ENCODE measurements around the gene RTKN. TPM values are rescaled to one million over a fixed set of nuclear protein-coding genes. Genes with fewer than 3 reads are reported as not detected.

The RTKN gene
- total and polyA plus RNA-seq, 2 of the 13 experiments (the other 11 are each of a cell fraction or from before 2014, with no cell fraction given): 159 to 166 TPM

- TF ChIP-seq MAX (IDR thresholded peaks at IDR 0.05) (peak; percentile 57; the same call in 1 of the 2 replicates), ZNF230 (CRISPR knock-in tag; IDR thresholded peaks at IDR 0.05) (no peak), SRSF9 (IDR thresholded peaks at IDR 0.05; ENCODE audit: borderline replicate concordance, insufficient read depth, low read depth, low read length, poor library complexity, severe bottlenecking) (no peak), ZNF335 (CRISPR knock-in tag; IDR thresholded peaks at IDR 0.05) (peak; percentile 85), PITX1 (CRISPR knock-in tag; IDR thresholded peaks at IDR 0.05) (no peak), STAT5B (CRISPR knock-in tag; IDR thresholded peaks at IDR 0.05) (no peak), NBN (conservative IDR thresholded peaks at IDR 0.05) (no peak), ZNF562 (CRISPR knock-in tag; IDR thresholded peaks at IDR 0.05; ENCODE audit: borderline replicate concordance) (no peak), GLMP (CRISPR knock-in tag; IDR thresholded peaks at IDR 0.05; ENCODE audit: borderline replicate concordance) (no peak), TSC22D2 (CRISPR knock-in tag; IDR thresholded peaks at IDR 0.05; ENCODE audit: borderline replicate concordance) (no peak), ZNF256 (CRISPR knock-in tag; conservative IDR thresholded peaks at IDR 0.05) (no peak), ZNF383 (CRISPR knock-in tag; IDR thresholded peaks at IDR 0.05; ENCODE audit: borderline replicate concordance) (no peak), RFXAP (CRISPR knock-in tag; IDR thresholded peaks at IDR 0.05; ENCODE audit: borderline replicate concordance) (no peak), ATF5 (CRISPR knock-in tag; IDR thresholded peaks at IDR 0.05; ENCODE audit: low read depth) (no peak), ZBTB25 (CRISPR knock-in tag; IDR thresholded peaks at IDR 0.05) (no peak), SRSF4 (IDR thresholded peaks at IDR 0.05; ENCODE audit: low read depth, low read length, poor library complexity, severe bottlenecking) (no peak), FOXP1 (IDR thresholded peaks at IDR 0.05) (no peak), FOXP1 (CRISPR knock-in tag; IDR thresholded peaks at IDR 0.05) (no peak), HES4 (CRISPR knock-in tag; IDR thresholded peaks at IDR 0.05; ENCODE audit: borderline replicate concordance) (no peak), ZNF713 (CRISPR knock-in tag; IDR thresholded peaks at IDR 0.05) (no peak), ZNF572 (CRISPR knock-in tag; IDR thresholded peaks at IDR 0.05) (no peak), CSRNP2 (CRISPR knock-in tag; conservative IDR thresholded peaks at IDR 0.05; ENCODE audit: low read depth) (no peak), SNAI1 (CRISPR knock-in tag; IDR thresholded peaks at IDR 0.05; ENCODE audit: borderline replicate concordance) (no peak), TRAFD1 (CRISPR knock-in tag; IDR thresholded peaks at IDR 0.05; ENCODE audit: borderline replicate concordance) (no peak)
Measured at GRCh38 chr2:74379851-74380789, 61.6 kb downstream of the RTKN start, which contains the start of gene DCTN1 (continued).
